Measurements from ENCODE around the gene METTL26.

- TF ChIP-seq SP1 (CRISPR knock-in tag; conservative IDR thresholded peaks at IDR 0.05) = no peak
- no peak for TF ChIP-seq NFE2L1 (CRISPR knock-in tag; IDR thresholded peaks at IDR 0.05)
- TF ChIP-seq ATF3 (CRISPR knock-in tag; conservative IDR thresholded peaks at IDR 0.05) = no peak
Observed at GRCh38 chr16:676913-677312, 40.8 kb upstream of the METTL26 start.

Data from WTC11 (cell line).